Mesenchymal stem cell (in vitro differentiated cells and primary cell): ENCODE measurements around the gene FNDC11.
A peak's percentile ranks its signal among the peaks of the same experiment; 100 is the strongest.

Experiments
- DNase-seq: peaks from one replicate; pipeline ENCODE4 v3.0.0-alpha.2; 2013
- H2AFZ ChIP-seq: one replicate; pipeline ENCODE4 v1.6.1; 2013; ENCODE audit warnings: low read depth, mild to moderate bottlenecking, control low read depth, inconsistent platforms, low read length, moderate library complexity
- H2AK5ac ChIP-seq: 2 replicates; pipeline ENCODE4 v1.6.1; 2013; ENCODE audit warnings: low read length, moderate library complexity, mild to moderate bottlenecking, inconsistent platforms; ENCODE audit not compliant: severe bottlenecking
- H2BK120ac ChIP-seq: one replicate; pipeline ENCODE4 v1.6.1; 2013; ENCODE audit warnings: low read depth, mild to moderate bottlenecking, inconsistent platforms, low read length, moderate library complexity
- H2BK12ac ChIP-seq, 2 experiments: one replicate each; pipeline ENCODE4 v1.6.1; 2013; ENCODE audit warnings: inconsistent platforms in 2 of 2, low read length in 2 of 2, mild to moderate bottlenecking in 2 of 2, moderate library complexity in 2 of 2, control low read depth in 1 of 2
- H2BK15ac ChIP-seq: one replicate; pipeline ENCODE4 v1.6.1; 2013; ENCODE audit warnings: mild to moderate bottlenecking, low read depth, inconsistent platforms; ENCODE audit not compliant: poor library complexity, severe bottlenecking
- H2BK5ac ChIP-seq: 2 replicates; pipeline ENCODE4 v1.6.1; 2013; ENCODE audit warnings: low read depth, mild to moderate bottlenecking, low read length, control low read depth, inconsistent platforms; ENCODE audit not compliant: poor library complexity, severe bottlenecking
- H3K14ac ChIP-seq, 2 experiments: one replicate each; pipeline ENCODE4 v1.6.1; 2013; ENCODE audit warnings: inconsistent platforms in 2 of 2, low read length in 2 of 2, control low read depth in 1 of 2, mild to moderate bottlenecking in 1 of 2, moderate library complexity in 1 of 2
- H3K18ac ChIP-seq, 2 experiments: one replicate each; pipeline ENCODE4 v1.6.1; 2013; ENCODE audit warnings: inconsistent platforms in 2 of 2, low read length in 2 of 2, control low read depth in 1 of 2, low read depth in 1 of 2, mild to moderate bottlenecking in 1 of 2
- H3K23ac ChIP-seq, 2 experiments: one replicate each; pipeline ENCODE4 v1.6.1; 2013; ENCODE audit warnings: inconsistent platforms in 2 of 2, low read length in 2 of 2, mild to moderate bottlenecking in 2 of 2, moderate library complexity in 2 of 2, control low read depth in 1 of 2
- H3K27ac ChIP-seq: 2 replicates; pipeline ENCODE4 v1.5.1; 2013; ENCODE audit warnings: mild to moderate bottlenecking, moderate library complexity, low read length, control low read depth, inconsistent platforms; ENCODE audit not compliant: poor library complexity, severe bottlenecking
- H3K27me3 ChIP-seq, 2 experiments: 2 replicates each; pipeline versions ENCODE4 v1.6.1 to v1.7.0; 2013; ENCODE audit warnings: low read length in 2 of 2, mild to moderate bottlenecking in 2 of 2, moderate library complexity in 2 of 2, control low read depth in 1 of 2, inconsistent platforms in 1 of 2; ENCODE audit not compliant: control insufficient read depth in 1 of 2, insufficient read depth in 1 of 2
- H3K36me3 ChIP-seq, 2 experiments: 2 replicates each; pipeline versions ENCODE4 v1.6.1 to v1.7.0; 2013; ENCODE audit warnings: low read length in 2 of 2, control low read depth in 1 of 2, inconsistent platforms in 1 of 2, low read depth in 1 of 2, mild to moderate bottlenecking in 1 of 2; ENCODE audit not compliant: insufficient read depth in 2 of 2, control insufficient read depth in 1 of 2
- H3K4ac ChIP-seq, 2 experiments: one replicate each; pipeline ENCODE4 v1.6.1; 2013; ENCODE audit warnings: inconsistent platforms in 2 of 2, low read length in 2 of 2, mild to moderate bottlenecking in 2 of 2, moderate library complexity in 2 of 2, control low read depth in 1 of 2, low read depth in 1 of 2
- H3K4me1 ChIP-seq: 2 replicates; pipeline ENCODE4 v1.6.1; 2013; ENCODE audit warnings: low read depth, low read length, control low read depth; ENCODE audit not compliant: control insufficient read depth, insufficient read depth
- H3K4me2 ChIP-seq: 2 replicates; pipeline ENCODE4 v1.6.1; 2013; ENCODE audit warnings: low read length, mild to moderate bottlenecking, inconsistent platforms; ENCODE audit not compliant: poor library complexity, severe bottlenecking
- H3K4me3 ChIP-seq, 2 experiments: 2 replicates each; pipeline versions ENCODE4 v1.5.1 to v1.7.0; 2013; ENCODE audit warnings: low read length in 2 of 2, mild to moderate bottlenecking in 2 of 2, control low read depth in 1 of 2, low read depth in 1 of 2; ENCODE audit not compliant: insufficient read depth in 1 of 2
- H3K79me1 ChIP-seq: replicated peaks from 2 replicates; pipeline ENCODE4 v1.6.1; 2013; ENCODE audit warnings: mild to moderate bottlenecking, control low read depth, low read length, inconsistent platforms; ENCODE audit not compliant: poor library complexity, severe bottlenecking
- H3K9ac ChIP-seq: 2 replicates; pipeline ENCODE4 v1.7.0; 2013; ENCODE audit warnings: mild to moderate bottlenecking, low read length, moderate library complexity
- H3K9me3 ChIP-seq: 2 replicates; pipeline ENCODE4 v1.7.0; 2013; ENCODE audit warnings: mild to moderate bottlenecking, low read length; ENCODE audit not compliant: control insufficient read depth
- H4K8ac ChIP-seq: one replicate; pipeline ENCODE4 v1.6.1; 2013; ENCODE audit warnings: inconsistent platforms, mild to moderate bottlenecking, low read length, moderate library complexity
- H4K91ac ChIP-seq: one replicate; pipeline ENCODE4 v1.6.1; 2013; ENCODE audit warnings: mild to moderate bottlenecking, low read length, inconsistent platforms
- WGBS: methylation state at CpG from one replicate; pipeline ENCODE4 v1.1.7; 2013; ENCODE audit warnings: mixed read lengths; 5-methylcytosine and 5-hydroxymethylcytosine counted together

FNDC11 gene

GRCh38 chr20:63565699-63566335 is 11.9 kb downstream of the FNDC11 start:
- H2BK15ac ChIP-seq, result no peak overlapping the region
- no peak overlapping the region for H3K18ac ChIP-seq
- no peak overlapping the region for H2AFZ ChIP-seq
- no peak overlapping the region for H2BK5ac ChIP-seq
- 94% methylated on average over 43 of the region's 43 CpGs for WGBS
- H2AK5ac ChIP-seq, result no peak overlapping the region
- no peak overlapping the region for H3K4me2 ChIP-seq
- no peak overlapping the region for H2BK12ac ChIP-seq
- no peak overlapping the region for H2BK120ac ChIP-seq
- no peak overlapping the region for H3K27ac ChIP-seq
- DNase-seq, result no peak
- H3K4me3 ChIP-seq, result no peak overlapping the region
- peaks cover 1% of the 10 kb centered on the region for H3K79me1 ChIP-seq
- H4K91ac ChIP-seq, result no peak overlapping the region
- no peak overlapping the region for H3K4ac ChIP-seq
- no peak overlapping the region for H3K9ac ChIP-seq
- H3K4me1 ChIP-seq, result peaks cover 20% of the 10 kb centered on the region
- H3K23ac ChIP-seq, result no peak overlapping the region
- peaks cover 35 to 94% of the 10 kb centered on the region in 2 experiments for H3K36me3 ChIP-seq
- H3K9me3 ChIP-seq, result no peaks in the 10 kb centered on the region
- H4K8ac ChIP-seq, result no peak overlapping the region
- H3K14ac ChIP-seq, result no peak overlapping the region
- H3K27me3 ChIP-seq, result no peaks in the 10 kb centered on the region

DNA sequence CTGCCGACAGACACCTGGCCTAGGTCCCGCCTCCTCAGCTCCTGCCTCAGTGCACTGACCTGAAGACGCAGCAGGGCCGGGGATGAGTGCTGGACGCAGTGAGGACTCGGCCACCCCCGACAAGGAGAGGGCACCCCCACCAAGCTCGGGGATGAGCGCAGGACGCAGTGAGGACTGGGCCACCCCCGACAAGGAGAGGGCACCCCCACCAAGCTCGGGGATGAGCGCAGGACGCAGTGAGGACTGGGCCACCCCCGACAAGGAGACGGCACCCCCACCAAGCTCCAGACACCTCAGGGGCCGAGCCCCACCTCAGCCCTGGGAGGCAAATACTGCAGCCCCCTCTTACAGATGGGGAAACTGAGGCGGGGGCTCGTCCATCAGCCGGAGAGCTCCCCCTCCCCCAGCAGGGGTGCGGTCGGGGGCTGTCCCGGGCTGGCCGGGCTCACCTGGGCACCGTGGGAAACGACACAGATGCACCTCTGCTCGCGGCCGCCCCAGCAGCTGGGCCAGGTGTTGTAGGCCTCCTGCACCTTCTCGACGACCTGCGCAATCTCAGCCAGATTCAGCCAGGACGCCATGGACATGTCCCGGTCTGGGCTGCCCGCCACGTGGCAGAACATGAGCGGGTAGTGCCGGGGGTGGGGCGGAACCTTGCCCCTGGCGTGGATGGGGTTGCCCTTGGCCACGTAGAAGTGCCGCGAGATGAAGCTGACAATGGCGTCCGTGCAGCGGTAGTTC is 12.6 kb downstream of the FNDC11 start:
- peaks cover 28 to 86% of the 10 kb centered on the region in 2 experiments for H3K36me3 ChIP-seq
- H4K8ac ChIP-seq, result no peak overlapping the region
- no peak overlapping the region for H2AFZ ChIP-seq
- H2BK15ac ChIP-seq, result no peak overlapping the region
- peaks cover 1% of the 10 kb centered on the region for H3K79me1 ChIP-seq
- H3K9ac ChIP-seq, result no peak overlapping the region
- no peak overlapping the region for H2BK120ac ChIP-seq
- 92% methylated on average over 44 of the region's 46 CpGs for WGBS
- H3K4me2 ChIP-seq, result no peak overlapping the region
- no peak overlapping the region for H2BK12ac ChIP-seq
- H2AK5ac ChIP-seq, result no peak overlapping the region
- no peak overlapping the region for H3K4me3 ChIP-seq
- H3K27ac ChIP-seq, result no peak overlapping the region
- H4K91ac ChIP-seq, result peak overlapping the region; percentile 1
- no peak overlapping the region for H2BK5ac ChIP-seq
- no peak for DNase-seq
- H3K4ac ChIP-seq, result no peak overlapping the region
- H3K14ac ChIP-seq, result no peak overlapping the region
- H3K27me3 ChIP-seq, result no peaks in the 10 kb centered on the region
- H3K9me3 ChIP-seq, result no peaks in the 10 kb centered on the region
- peaks cover 20% of the 10 kb centered on the region for H3K4me1 ChIP-seq
- no peak overlapping the region for H3K23ac ChIP-seq
- no peak overlapping the region for H3K18ac ChIP-seq

DNA sequence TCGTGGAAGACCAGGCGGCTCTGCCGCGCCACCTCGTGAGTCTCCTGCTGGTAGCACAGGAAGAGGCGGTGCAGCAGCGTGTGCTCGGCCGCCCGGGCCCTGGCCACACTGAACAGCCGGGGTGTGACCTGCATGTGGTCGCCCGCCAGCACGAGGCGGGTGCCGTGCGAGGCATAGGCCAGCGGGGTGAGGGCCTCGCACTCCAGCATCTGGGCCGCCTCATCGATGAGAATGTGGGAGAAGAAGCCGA is 13.1 kb downstream of the FNDC11 start:
- DNase-seq, result no peak
- H3K4me1 ChIP-seq, result peaks cover 20% of the 10 kb centered on the region
- H3K79me1 ChIP-seq, result peaks cover 3% of the 10 kb centered on the region
- H2AFZ ChIP-seq, result no peak overlapping the region
- no peak overlapping the region for H4K91ac ChIP-seq
- H2BK12ac ChIP-seq, result no peak overlapping the region
- no peak overlapping the region for H3K27ac ChIP-seq
- H3K14ac ChIP-seq, result no peak overlapping the region
- no peak overlapping the region for H4K8ac ChIP-seq
- 94% methylated on average over 22 of the region's 22 CpGs for WGBS
- H2BK5ac ChIP-seq, result no peak overlapping the region
- H3K9me3 ChIP-seq, result no peaks in the 10 kb centered on the region
- no peak overlapping the region for H3K23ac ChIP-seq
- H2BK120ac ChIP-seq, result no peak overlapping the region
- no peak overlapping the region for H3K4ac ChIP-seq
- H3K27me3 ChIP-seq, result no peaks in the 10 kb centered on the region
- no peak overlapping the region for H3K18ac ChIP-seq
- no peak overlapping the region for H3K4me2 ChIP-seq
- H3K9ac ChIP-seq, result no peak overlapping the region
- no peak overlapping the region for H3K4me3 ChIP-seq
- no peak overlapping the region for H2AK5ac ChIP-seq
- H3K36me3 ChIP-seq, result peaks cover 27 to 84% of the 10 kb centered on the region in 2 experiments
- no peak overlapping the region for H2BK15ac ChIP-seq

- no peak overlapping the region for H3K4me2 ChIP-seq
- H2BK15ac ChIP-seq, result no peak overlapping the region
- H3K4me3 ChIP-seq, result no peak overlapping the region
- H3K23ac ChIP-seq, result no peak overlapping the region
- H3K27ac ChIP-seq, result no peak overlapping the region
- H4K8ac ChIP-seq, result no peak overlapping the region
- no peak overlapping the region for H2BK5ac ChIP-seq
- no peak overlapping the region for H3K18ac ChIP-seq
- H3K9me3 ChIP-seq, result no peaks in the 10 kb centered on the region
- no peak overlapping the region for H2AK5ac ChIP-seq
- no peak overlapping the region for H3K9ac ChIP-seq
- H3K36me3 ChIP-seq, result peaks cover 29 to 84% of the 10 kb centered on the region in 2 experiments
- peaks cover 25% of the 10 kb centered on the region for H3K4me1 ChIP-seq
- peak; percentile 32 for DNase-seq
- peak overlapping the region; percentile 25 for H4K91ac ChIP-seq
- WGBS, result 91% methylated on average over 35 of the region's 37 CpGs
- H3K14ac ChIP-seq, result no peak overlapping the region
- H2BK120ac ChIP-seq, result no peak overlapping the region
- H3K79me1 ChIP-seq, result peaks cover 8% of the 10 kb centered on the region
- H3K27me3 ChIP-seq, result no peaks in the 10 kb centered on the region
- no peak overlapping the region for H2AFZ ChIP-seq
- no peak overlapping the region for H2BK12ac ChIP-seq
- no peak overlapping the region for H3K4ac ChIP-seq
Observed at GRCh38 chr20:63567386-63568169, 13.6 kb downstream of the FNDC11 start.
